Caco-2 (cell line): Measurements from ENCODE around the gene ARFGAP1. TPM values are rescaled to one million over a fixed set of nuclear protein-coding genes. Genes with fewer than 3 reads are reported as not detected.

Experiments used
- BruUV-seq: library from RNA; stranded (reverse); fragments of 400-500 nt; replicated peaks from 2 replicates; lab custom pipeline; 2021; lab: Mats Ljungman, UMichigan
- CTCF ChIA-PET: fragments of 300-600 bp; sonication (Branson Sonifier 250); formaldehyde crosslinking; loops from one replicate; lab custom pipeline; 2022; ENCODE audit warnings: antibody characterized with exemption; lab: Charles Lee
- POLR2A ChIA-PET: fragments of 300-600 bp; sonication (Branson Sonifier 250); formaldehyde crosslinking; loops from one replicate; lab custom pipeline; 2022; ENCODE audit warnings: antibody characterized with exemption; lab: Charles Lee
- DNase-seq, 2 experiments: peaks; one replicate each; pipeline versions ENCODE4 v3.0.0 to v3.0.0-alpha.2; 2020 to 2022
- H3K27me3 ChIP-seq: replicated peaks from 2 replicates; pipeline ENCODE4 v1.6.0; 2011; ENCODE audit warnings: low read length; ENCODE audit not compliant: control insufficient read depth, insufficient read depth
- H3K36me3 ChIP-seq: 2 replicates; pipeline ENCODE4 v1.5.1; 2011; ENCODE audit warnings: low read length; ENCODE audit not compliant: control insufficient read depth, insufficient read depth
- H3K4me1 ChIP-seq: fragments of 250-450 bp; sonication (Bioruptor Pico); 2 replicates; pipeline ENCODE4 v1.5.1; 2020; ENCODE audit warnings: mild to moderate bottlenecking
- H3K4me3 ChIP-seq: 2 replicates; pipeline ENCODE4 v1.5.1; 2011; ENCODE audit warnings: low read depth, mild to moderate bottlenecking, control low read depth, low read length
- H3K9me3 ChIP-seq: fragments of 250-450 bp; sonication (Bioruptor Pico); 2 replicates; pipeline ENCODE4 v1.5.1; 2020; ENCODE audit warnings: mild to moderate bottlenecking, moderate library complexity
- H3K27ac Mint-ChIP-seq: one replicate; pipeline ENCODE4 v1.8.0; 2022; ENCODE audit warnings: mixed read lengths; ENCODE audit not compliant: unreplicated experiment
- H3K27me3 Mint-ChIP-seq: one replicate; pipeline ENCODE4 v1.8.0; 2022; ENCODE audit warnings: mixed read lengths; ENCODE audit not compliant: insufficient read depth, unreplicated experiment
- H3K36me3 Mint-ChIP-seq: one replicate; pipeline ENCODE4 v1.8.0; 2022; ENCODE audit warnings: mild to moderate bottlenecking, mixed read lengths; ENCODE audit not compliant: insufficient read depth, unreplicated experiment
- H3K4me1 Mint-ChIP-seq: one replicate; pipeline ENCODE4 v1.8.0; 2022; ENCODE audit warnings: low read depth, mixed read lengths; ENCODE audit not compliant: unreplicated experiment
- H3K4me3 Mint-ChIP-seq: one replicate; pipeline ENCODE4 v1.8.0; 2022; ENCODE audit warnings: mild to moderate bottlenecking, moderate library complexity, mixed read lengths; ENCODE audit not compliant: unreplicated experiment
- H3K9me3 Mint-ChIP-seq: one replicate; pipeline ENCODE4 v1.8.0; 2022; ENCODE audit warnings: mixed read lengths; ENCODE audit not compliant: unreplicated experiment
- intact Hi-C: fragments of 100-400 bp; cut with micrococcal nuclease; formaldehyde crosslinking; loops from one replicate; pipeline ENCODE4 v1.10.0; 2022; ENCODE audit not compliant: unreplicated experiment
- total RNA-seq: library from RNA; stranded (reverse); gene quantifications from 2 replicates; pipeline ENCODE4 v1.2.3, GENCODE V29; 2022
- TF ChIP-seq, protein P1 (sequence below), 2 experiments: fragments of 200-600 bp in 1 of 2; IDR thresholded peaks; 1 replicate in 1 of 2; 2 replicates in 1 of 2; pipeline versions ENCODE4 v1.5.1 to v1.8.0; 2011 to 2022; ENCODE audit warnings: antibody characterized with exemption in 1 of 2, control low read depth in 1 of 2, inconsistent platforms in 1 of 2, low read depth in 1 of 2, low read length in 1 of 2, mild to moderate bottlenecking in 1 of 2, moderate library complexity in 1 of 2; ENCODE audit not compliant: insufficient read depth in 1 of 2, severe bottlenecking in 1 of 2, unreplicated experiment in 1 of 2

The ARFGAP1 gene
- total RNA-seq, 1 experiment from 2014 or later = 275 TPM

DNA sequence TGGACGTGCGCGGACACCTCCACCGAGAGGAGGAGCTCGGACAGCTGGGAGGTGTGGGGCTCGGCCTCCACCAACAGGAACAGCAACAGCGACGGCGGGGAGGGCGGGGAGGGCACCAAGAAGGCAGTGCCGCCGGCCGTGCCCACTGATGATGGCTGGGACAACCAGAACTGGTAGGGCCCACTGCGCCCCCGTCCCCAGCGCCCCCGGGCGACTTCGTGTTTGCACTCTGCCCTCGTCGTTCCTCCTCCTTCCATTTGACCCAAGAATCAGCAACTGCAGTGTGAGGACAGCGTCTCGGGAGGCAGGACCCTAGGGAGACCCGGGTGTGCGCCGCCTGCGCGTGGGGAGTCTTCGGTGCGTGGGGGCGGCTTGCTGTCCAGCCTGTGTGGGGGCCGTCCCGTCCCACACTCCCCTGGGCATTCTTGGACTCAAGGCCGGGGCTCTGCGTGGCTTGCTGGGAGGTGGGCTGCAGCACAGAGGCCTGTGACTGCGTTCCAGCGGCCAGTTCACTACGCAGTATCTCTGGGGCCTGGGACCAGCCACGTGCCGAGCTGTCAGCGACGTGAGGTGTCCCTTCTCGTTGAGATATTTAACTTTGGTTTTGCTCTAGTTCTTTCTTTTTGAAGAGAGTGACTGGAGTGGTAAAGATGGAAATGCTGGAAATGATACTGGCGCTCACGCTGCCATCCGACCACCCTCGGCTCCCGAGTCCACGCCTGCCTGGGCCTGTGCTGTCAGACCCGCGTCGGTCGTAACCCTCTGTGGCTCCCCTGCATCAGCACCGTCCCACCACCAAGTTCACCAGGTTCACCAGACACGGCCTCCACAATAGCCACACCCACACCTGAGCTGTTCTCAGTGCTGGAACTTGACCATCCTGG is 15.3 kb downstream of the ARFGAP1 start:
- no peak for DNase-seq
- Histone ChIP-seq H3K27me3 (no peaks in the 10 kb centered on the region), H3K36me3 (peaks cover 2% of the 10 kb centered on the region; the same call in 1 of the 2 replicates), H3K9me3 (no peaks in the 10 kb centered on the region), H3K4me3 (no peak overlapping the region), H3K4me1 (no peaks in the 10 kb centered on the region)
- no TSS peak for BruUV-seq
- no peaks in the 10 kb centered on the region for H3K27me3 Mint-ChIP-seq
- intact Hi-C loops = no loop called here
- ChIA-PET POLR2A (interaction anchor here (0.6 kb wide), 1 partner anchor 33 kb away, joined by 10 read pairs; no protein-coding TSS in a partner anchor), CTCF (interaction anchor here (0.6 to 3.8 kb wide), 3 partner anchors 65 to 102 kb away, joined by 3 to 18 read pairs (median 3); no protein-coding TSS in a partner anchor)
- no peaks in the 10 kb centered on the region for H3K4me1 Mint-ChIP-seq
- no peak overlapping the region for H3K4me3 Mint-ChIP-seq
- H3K27ac Mint-ChIP-seq = no peak overlapping the region
- H3K9me3 Mint-ChIP-seq = no peaks in the 10 kb centered on the region
- peaks cover 96% of the 10 kb centered on the region for H3K36me3 Mint-ChIP-seq
- TF ChIP-seq, protein P1, sequence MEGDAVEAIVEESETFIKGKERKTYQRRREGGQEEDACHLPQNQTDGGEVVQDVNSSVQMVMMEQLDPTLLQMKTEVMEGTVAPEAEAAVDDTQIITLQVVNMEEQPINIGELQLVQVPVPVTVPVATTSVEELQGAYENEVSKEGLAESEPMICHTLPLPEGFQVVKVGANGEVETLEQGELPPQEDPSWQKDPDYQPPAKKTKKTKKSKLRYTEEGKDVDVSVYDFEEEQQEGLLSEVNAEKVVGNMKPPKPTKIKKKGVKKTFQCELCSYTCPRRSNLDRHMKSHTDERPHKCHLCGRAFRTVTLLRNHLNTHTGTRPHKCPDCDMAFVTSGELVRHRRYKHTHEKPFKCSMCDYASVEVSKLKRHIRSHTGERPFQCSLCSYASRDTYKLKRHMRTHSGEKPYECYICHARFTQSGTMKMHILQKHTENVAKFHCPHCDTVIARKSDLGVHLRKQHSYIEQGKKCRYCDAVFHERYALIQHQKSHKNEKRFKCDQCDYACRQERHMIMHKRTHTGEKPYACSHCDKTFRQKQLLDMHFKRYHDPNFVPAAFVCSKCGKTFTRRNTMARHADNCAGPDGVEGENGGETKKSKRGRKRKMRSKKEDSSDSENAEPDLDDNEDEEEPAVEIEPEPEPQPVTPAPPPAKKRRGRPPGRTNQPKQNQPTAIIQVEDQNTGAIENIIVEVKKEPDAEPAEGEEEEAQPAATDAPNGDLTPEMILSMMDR (IDR thresholded peaks at IDR 0.05; ENCODE audit: insufficient read depth in 1 of 2, low read depth in 1 of 2, low read length in 1 of 2, severe bottlenecking in 1 of 2, unreplicated experiment in 1 of 2) = no peak

DNA sequence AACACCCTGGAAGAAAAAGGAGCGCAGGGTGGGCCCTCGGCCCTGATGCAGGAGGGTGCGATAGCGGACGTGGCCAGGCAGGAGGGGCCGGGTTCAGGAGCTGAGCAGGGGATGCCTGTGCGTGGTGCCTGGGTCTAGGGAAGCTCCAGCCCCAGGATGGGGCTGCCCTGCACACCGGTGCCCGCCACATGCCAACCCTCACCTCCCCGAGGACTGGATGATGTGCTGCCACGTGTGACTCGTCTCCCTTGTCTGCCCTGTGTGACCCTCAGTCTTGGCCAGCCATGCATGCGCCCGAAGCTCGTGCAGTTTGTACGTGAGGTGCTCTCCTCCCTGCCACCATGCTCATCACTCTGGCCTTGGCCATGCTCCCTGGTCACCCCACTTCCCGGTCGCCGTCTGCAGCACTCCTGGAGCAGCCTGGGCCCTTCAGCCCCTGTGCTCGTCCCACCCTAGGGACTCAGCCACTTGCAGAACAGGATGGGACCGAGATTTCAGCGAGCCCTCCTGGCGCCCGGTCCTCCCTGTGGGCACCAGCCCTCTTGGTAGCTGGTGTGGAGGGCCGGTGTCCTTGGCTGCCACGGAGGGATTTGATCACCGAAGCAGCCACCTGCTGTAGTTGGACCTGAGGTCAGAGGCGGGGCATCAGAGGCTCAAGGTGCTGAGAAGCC is 16.1 kb downstream of the ARFGAP1 start:
- ChIA-PET POLR2A (no interaction called here), CTCF (no interaction called here)
- H3K36me3 Mint-ChIP-seq = peaks cover 94% of the 10 kb centered on the region

More for the DNA sequence above, 16.1 kb downstream of the ARFGAP1 start:
- Histone ChIP-seq H3K9me3 (no peaks in the 10 kb centered on the region), H3K36me3 (peaks cover 2% of the 10 kb centered on the region; the same call in 1 of the 2 replicates), H3K4me1 (no peaks in the 10 kb centered on the region), H3K27me3 (no peaks in the 10 kb centered on the region), H3K4me3 (no peak overlapping the region)
- Mint-ChIP-seq H3K27me3 (no peaks in the 10 kb centered on the region), H3K4me3 (no peak overlapping the region), H3K4me1 (no peaks in the 10 kb centered on the region), H3K27ac (no peak overlapping the region), H3K9me3 (no peaks in the 10 kb centered on the region)
- DNase-seq = no peak
- BruUV-seq = no TSS peak
- intact Hi-C loops = no loop called here
- TF ChIP-seq, protein P1 (IDR thresholded peaks at IDR 0.05; ENCODE audit: insufficient read depth in 1 of 2, low read depth in 1 of 2, low read length in 1 of 2, severe bottlenecking in 1 of 2, unreplicated experiment in 1 of 2) = no peak
